GM18907 (cell line): ENCODE measurements around the gene STARD8.
"Not testable (repeated sequence)": the region's sequence is repeated elsewhere in the genome, so short reads cannot be mapped to it uniquely, and the experiment has no call there.

Experiments used
- ATAC-seq: cut with Tn5 transposase; IDR thresholded peaks from one replicate; pipeline ENCODE4 v1.9.1; 2021; ENCODE audit warnings: mild to moderate bottlenecking, moderate library complexity; ENCODE audit not compliant: unreplicated experiment

STARD8 gene

GRCh38 chrX:68647156-68647957, at the start of gene STARD8:
Gene STARD8, plus strand, starts transcription at chrX:68647666. Its CDS starts 217 bp downstream, at chrX:68647883.
- no peak for ATAC-seq

- no peak for ATAC-seq
Measured at GRCh38 chrX:68598841-68599240, 48.6 kb upstream of the STARD8 start.

- ATAC-seq = no peak
Measured at GRCh38 chrX:68599256-68600152, 48.0 kb upstream of the STARD8 start.

- not testable (repeated sequence) for ATAC-seq
Measured at GRCh38 chrX:68604216-68604615, 43.2 kb upstream of the STARD8 start.

- not testable (repeated sequence) for ATAC-seq
Measured at GRCh38 chrX:68614733-68615132, 32.7 kb upstream of the STARD8 start.

- no peak for ATAC-seq
Measured at GRCh38 chrX:68627986-68628385, 19.5 kb upstream of the STARD8 start.

GRCh38 chrX:68629936-68630335, 17.5 kb upstream of the STARD8 start:
- ATAC-seq = not testable (repeated sequence)

GRCh38 chrX:68631336-68631735, 16.1 kb upstream of the STARD8 start:
- ATAC-seq = no peak

- ATAC-seq = no peak
Measured at GRCh38 chrX:68632491-68632890, 15.0 kb upstream of the STARD8 start.

- ATAC-seq = no peak
Measured at GRCh38 chrX:68633981-68634380, 13.5 kb upstream of the STARD8 start.

- ATAC-seq = no peak
Measured at GRCh38 chrX:68634649-68635227, 12.7 kb upstream of the STARD8 start.

GRCh38 chrX:68640661-68641060, 6.8 kb upstream of the STARD8 start:
- ATAC-seq = no peak

- no peak for ATAC-seq
Measured at GRCh38 chrX:68644861-68645260, 2.6 kb upstream of the STARD8 start.

- no peak for ATAC-seq
Measured at GRCh38 chrX:68646421-68646820, 1.0 kb upstream of the STARD8 start.

GRCh38 chrX:68648960-68649359, 1.5 kb downstream of the STARD8 start:
- ATAC-seq = no peak

- ATAC-seq = no peak
Measured at GRCh38 chrX:68650491-68650890, 3.0 kb downstream of the STARD8 start.

- ATAC-seq = no peak
Measured at GRCh38 chrX:68651110-68651509, 3.6 kb downstream of the STARD8 start.

GRCh38 chrX:68652326-68653170, 5.1 kb downstream of the STARD8 start:
- no peak for ATAC-seq

GRCh38 chrX:68654693-68655092, 7.2 kb downstream of the STARD8 start:
- no peak for ATAC-seq

- ATAC-seq = not testable (repeated sequence)
Measured at GRCh38 chrX:68656473-68656872, 9.0 kb downstream of the STARD8 start.

- ATAC-seq = no peak
Measured at GRCh38 chrX:68658530-68658929, 11.1 kb downstream of the STARD8 start.
